Measurements from ENCODE around the gene B4GALNT3. TPM values are rescaled to one million over a fixed set of nuclear protein-coding genes. Genes with fewer than 3 reads are reported as not detected.

The B4GALNT3 gene
- total and polyA plus RNA-seq, 2 of the 13 experiments (the other 11 are each of a cell fraction or from before 2014, with no cell fraction given), result 3.2 to 4.4 TPM

- peak; percentile 49 for TF ChIP-seq ZNF687 (CRISPR knock-in tag; IDR thresholded peaks at IDR 0.05)
- TF ChIP-seq RNF219 (CRISPR knock-in tag; IDR thresholded peaks at IDR 0.05), result no peak
- no peak for TF ChIP-seq DNMT3B (CRISPR knock-in tag; conservative IDR thresholded peaks at IDR 0.05)
- TF ChIP-seq ZUFSP (CRISPR knock-in tag; IDR thresholded peaks at IDR 0.05; ENCODE audit: borderline replicate concordance), result no peak
- TF ChIP-seq PRDM4 (CRISPR knock-in tag; IDR thresholded peaks at IDR 0.05; ENCODE audit: borderline replicate concordance), result no peak
- no peak for TF ChIP-seq HOXA3 (CRISPR knock-in tag; IDR thresholded peaks at IDR 0.05)
- 0 out of 2 replicates have a peak, but pooled peaks have one; percentile 62 for TF ChIP-seq ZBTB33 (CRISPR knock-in tag; IDR thresholded peaks at IDR 0.05)
- no peak for TF ChIP-seq U2AF2 (IDR thresholded peaks at IDR 0.05; ENCODE audit: low read depth, low read length)
- no peak for TF ChIP-seq FIP1L1 (IDR thresholded peaks at IDR 0.05; ENCODE audit: borderline replicate concordance, insufficient read depth, low read depth, low read length)
- TF ChIP-seq NR0B2 (CRISPR knock-in tag; IDR thresholded peaks at IDR 0.05), result no peak
- no peak for TF ChIP-seq ZSCAN20 (CRISPR knock-in tag; IDR thresholded peaks at IDR 0.05; ENCODE audit: borderline replicate concordance)
Observed at GRCh38 chr12:587132-588023, 127.6 kb downstream of the B4GALNT3 start (continued).
